ENCODE measurements around the gene ICE1. TPM values are rescaled to one million over a fixed set of nuclear protein-coding genes. Genes with fewer than 3 reads are reported as not detected.

Gene ICE1
- total and polyA plus RNA-seq, 2 of the 4 experiments (the other 2 are of a cell fraction): 9.0 to 18.5 TPM

GRCh38 chr5:5521029-5521428 lies 98.6 kb downstream of the ICE1 start:
- no peaks in the 10 kb centered on the region for H3K9me3 ChIP-seq (ENCODE audit: control insufficient read depth, insufficient read depth, low read length)
- no peak overlapping the region for H2BK120ac ChIP-seq (ENCODE audit: low read depth, low read length)
- H3K18ac ChIP-seq (ENCODE audit: low read depth, low read length): no peak overlapping the region
- no TSS peak for BruUV-seq (replicated peaks)
- DNase-seq (no peak), ATAC-seq (ENCODE audit: low read depth) (no peak)
- no peaks in the 10 kb centered on the region for H4K20me1 ChIP-seq (ENCODE audit: insufficient read depth, low read length)
- no peak overlapping the region for H3K23ac ChIP-seq (ENCODE audit: low read depth, low read length)
- H3K36me3 ChIP-seq (ENCODE audit: control insufficient read depth, insufficient read depth, low read length): no peaks in the 10 kb centered on the region
- H3K9me1 ChIP-seq (ENCODE audit: insufficient read depth, low read length): no peaks in the 10 kb centered on the region
- CTCF ChIA-PET: no interaction called here
- no peaks in the 10 kb centered on the region for H3K4me1 ChIP-seq (ENCODE audit: control insufficient read depth, insufficient read depth, low read length)
- H2AK9ac ChIP-seq (replicated peaks; ENCODE audit: low read depth, low read length, poor library complexity): no peak overlapping the region
- H2BK15ac ChIP-seq (ENCODE audit: low read depth, low read length): no peak overlapping the region
- no peak overlapping the region for H3K27ac ChIP-seq (ENCODE audit: insufficient read depth, low read length)
- H3K56ac ChIP-seq (ENCODE audit: extremely low read depth, insufficient read depth, low read length): no peak overlapping the region
- no peak overlapping the region for H3K4me3 ChIP-seq (ENCODE audit: insufficient read depth, low read depth, low read length)
- no peak overlapping the region for H3K4me2 ChIP-seq (ENCODE audit: low read depth, low read length)
- no peak overlapping the region for H2AFZ ChIP-seq (replicated peaks; ENCODE audit: low read length, poor library complexity)
- no peak overlapping the region for H3K9ac ChIP-seq (ENCODE audit: low read depth, low read length)
- no peak overlapping the region for H4K91ac ChIP-seq (ENCODE audit: insufficient read depth, low read depth, low read length)
- dilution Hi-C loops (cut with HindIII; ENCODE audit: low sequenced_read_pairs, unreplicated experiment) (no loop called here), in situ Hi-C loops (cut with MboI; ENCODE audit: low sequenced_read_pairs) (no loop called here), intact Hi-C loops (cut with micrococcal nuclease) (no loop called here)
- H2BK5ac ChIP-seq (ENCODE audit: low read depth, low read length, poor library complexity, severe bottlenecking): no peak overlapping the region
- H2BK20ac ChIP-seq (ENCODE audit: low read depth, low read length): no peak overlapping the region
- no peaks in the 10 kb centered on the region for H3K27me3 ChIP-seq (ENCODE audit: control insufficient read depth, insufficient read depth, low read length)
- H2AK5ac ChIP-seq (ENCODE audit: low read depth, low read length): no peak overlapping the region
- H3K4ac ChIP-seq (ENCODE audit: low read depth, low read length): no peak overlapping the region
- no peak overlapping the region for H3K14ac ChIP-seq (replicated peaks; ENCODE audit: low read depth, low read length)
- TF ChIP-seq RFX5 (IDR thresholded peaks at IDR 0.05; ENCODE audit: low read depth, low read length): no peak
- no peak for TF ChIP-seq CTCF (conservative IDR thresholded peaks at IDR 0.05; ENCODE audit: low read depth, low read length)
- no peak for TF ChIP-seq MXI1 (IDR thresholded peaks at IDR 0.05; ENCODE audit: borderline replicate concordance, low read depth, low read length)
- no peak for TF ChIP-seq MAZ (IDR thresholded peaks at IDR 0.05; ENCODE audit: borderline replicate concordance, low read depth, low read length)
- TF ChIP-seq SMC3 (IDR thresholded peaks at IDR 0.05; ENCODE audit: low read depth, low read length): no peak
- TF ChIP-seq, protein P1, sequence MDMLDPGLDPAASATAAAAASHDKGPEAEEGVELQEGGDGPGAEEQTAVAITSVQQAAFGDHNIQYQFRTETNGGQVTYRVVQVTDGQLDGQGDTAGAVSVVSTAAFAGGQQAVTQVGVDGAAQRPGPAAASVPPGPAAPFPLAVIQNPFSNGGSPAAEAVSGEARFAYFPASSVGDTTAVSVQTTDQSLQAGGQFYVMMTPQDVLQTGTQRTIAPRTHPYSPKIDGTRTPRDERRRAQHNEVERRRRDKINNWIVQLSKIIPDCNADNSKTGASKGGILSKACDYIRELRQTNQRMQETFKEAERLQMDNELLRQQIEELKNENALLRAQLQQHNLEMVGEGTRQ (IDR thresholded peaks at IDR 0.05; ENCODE audit: low read depth, low read length): no peak
- TF ChIP-seq BHLHE40 (IDR thresholded peaks at IDR 0.05; ENCODE audit: low read depth, low read length): no peak
- TF ChIP-seq RAD21 (IDR thresholded peaks at IDR 0.05; ENCODE audit: low read length): no peak
- TF ChIP-seq FOS (IDR thresholded peaks at IDR 0.05; ENCODE audit: low read depth, low read length): no peak
- no peak for TF ChIP-seq CHD1 (IDR thresholded peaks at IDR 0.05; ENCODE audit: low read depth, low read length)
- TF ChIP-seq POLR2A (IDR thresholded peaks at IDR 0.05; ENCODE audit: low read depth, low read length): no peak
- no peak for TF ChIP-seq CEBPB (IDR thresholded peaks at IDR 0.05; ENCODE audit: low read depth, low read length)
- TF ChIP-seq MAFK (IDR thresholded peaks at IDR 0.05; ENCODE audit: low read depth, low read length): no peak
- TF ChIP-seq RCOR1 (IDR thresholded peaks at IDR 0.05; ENCODE audit: insufficient replicate concordance, low read length): no peak
- TF ChIP-seq ELK1 (IDR thresholded peaks at IDR 0.05; ENCODE audit: borderline replicate concordance, low read depth, low read length): no peak
- no peak for TF ChIP-seq NFE2L2 (IDR thresholded peaks at IDR 0.05; ENCODE audit: low read depth, low read length)
- no peak overlapping the region for H4K8ac ChIP-seq (ENCODE audit: low read depth in 2 of 2, low read length in 2 of 2)
- WGBS, 2 experiments (ENCODE audit: extremely low coverage in 2 of 2, insufficient read length in 1 of 2): no CpG with 5 or more reads among the region's 8 CpGs
- H4K5ac ChIP-seq (ENCODE audit: low read depth, low read length): no peak overlapping the region
- POLR2A ChIA-PET (ENCODE audit: unreplicated experiment): no interaction called here
- H3K79me1 ChIP-seq (ENCODE audit: low read depth in 1 of 2, low read length in 2 of 2): no peaks in the 10 kb centered on the region
